Jurkat, Clone E6-1 (cell line): Measurements from ENCODE around the gene AP1S3.
A peak's percentile ranks its signal among the peaks of the same experiment; 100 is the strongest.
"Not testable (repeated sequence)": the region's sequence is repeated elsewhere in the genome, so short reads cannot be mapped to it uniquely, and the experiment has no call there.

Experiments
- DNase-seq: peaks from one replicate; pipeline ENCODE4 v3.0.0-alpha.2; 2011; ENCODE audit warnings: low read depth, low spot score
- H3K4me3 ChIP-seq: 2 replicates; pipeline ENCODE4 v1.5.1; 2011; ENCODE audit warnings: mild to moderate bottlenecking, low read length, control low read depth, moderate library complexity

AP1S3 gene

GRCh38 chr2:223772363-223772762, 65.0 kb downstream of the AP1S3 start:
- no peak for DNase-seq

GRCh38 chr2:223771475-223771874, 65.9 kb downstream of the AP1S3 start:
- DNase-seq: no peak
- no peak overlapping the region for H3K4me3 ChIP-seq

More at GRCh38 chr2:223772363-223772762, 65.0 kb downstream of the AP1S3 start:
- no peak overlapping the region for H3K4me3 ChIP-seq

DNA sequence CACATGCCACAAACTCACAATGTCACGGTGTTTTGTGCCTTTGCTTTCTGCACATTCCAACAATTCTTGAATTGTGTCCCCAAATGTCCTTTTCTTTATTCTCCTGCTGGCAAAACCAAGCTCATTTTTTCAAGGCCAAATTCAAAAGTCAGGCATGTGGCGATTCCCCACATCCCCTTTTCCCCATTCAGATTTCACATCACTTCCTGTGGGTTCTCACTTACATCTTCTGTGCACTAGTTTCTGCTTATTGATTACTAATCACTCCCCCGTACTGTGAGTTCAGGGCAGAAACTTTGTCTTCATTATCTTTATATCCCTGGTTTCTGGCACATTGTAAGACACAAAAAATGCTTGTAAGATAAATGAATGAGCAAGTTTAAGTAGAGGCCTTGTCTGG, 69.2 kb downstream of the AP1S3 start:
- DNase-seq: no peak
- no peak overlapping the region for H3K4me3 ChIP-seq

DNA sequence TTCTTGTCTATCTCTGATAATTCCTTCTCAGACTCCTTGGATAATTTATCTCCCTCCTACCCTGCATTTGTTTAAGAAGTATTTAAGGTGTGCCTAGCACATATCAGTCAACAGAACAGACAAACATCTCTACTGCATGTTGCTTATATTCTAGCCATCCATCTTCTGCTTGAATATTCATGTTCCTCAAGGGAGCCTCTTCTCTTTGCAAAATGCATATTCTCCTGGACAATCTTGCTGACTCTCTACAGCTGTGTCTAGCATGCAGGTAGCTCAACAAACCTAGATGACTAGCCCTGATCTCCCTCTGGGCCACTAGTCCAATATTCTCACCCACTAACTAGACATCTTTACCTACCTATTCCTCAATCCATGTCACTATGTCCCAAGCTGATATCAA, 70.0 kb downstream of the AP1S3 start:
- H3K4me3 ChIP-seq: no peak overlapping the region
- no peak for DNase-seq

- H3K4me3 ChIP-seq: no peak overlapping the region
- DNase-seq: no peak
These were observed 72.1 kb downstream of the AP1S3 start for GRCh38 chr2:223765221-223765785.

DNA sequence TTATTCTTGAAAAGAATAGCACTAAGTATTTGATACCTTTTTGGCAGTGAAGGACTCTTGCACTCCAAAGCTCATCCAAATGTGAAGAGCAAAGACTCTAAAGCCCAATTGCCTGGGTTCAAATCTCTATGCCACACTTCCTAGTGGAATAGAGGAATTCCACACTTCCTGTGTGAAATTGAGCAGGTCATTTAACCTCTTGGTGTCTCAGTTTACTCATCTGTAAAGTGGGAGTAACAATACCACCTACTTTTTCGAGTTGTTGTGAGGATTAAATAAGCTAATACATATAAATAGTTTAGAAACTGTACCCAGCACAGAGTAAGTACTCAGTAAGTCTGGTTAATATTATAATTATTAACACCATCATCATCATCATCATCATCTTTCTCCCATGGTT, 72.6 kb downstream of the AP1S3 start:
- DNase-seq: no peak
- H3K4me3 ChIP-seq: no peak overlapping the region

DNA sequence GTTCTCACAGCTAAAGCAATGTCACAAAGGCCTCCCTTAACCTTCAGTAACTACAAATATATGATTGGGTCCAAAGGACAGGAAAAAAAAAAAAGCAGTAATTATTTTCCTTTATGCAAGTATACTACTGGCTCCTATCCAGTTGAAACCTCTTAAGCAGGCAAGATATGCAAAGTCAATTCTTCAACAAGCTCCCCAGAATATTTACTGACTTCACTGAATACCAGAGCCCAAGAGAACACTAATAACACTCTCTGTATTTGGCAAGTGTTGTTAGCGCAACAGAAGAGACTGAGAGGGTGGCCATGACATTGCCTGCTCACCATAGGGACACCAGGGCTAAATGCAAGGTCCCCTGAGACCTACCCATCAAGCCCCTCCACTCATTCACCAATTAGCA, 74.5 kb downstream of the AP1S3 start:
- H3K4me3 ChIP-seq: no peak overlapping the region
- DNase-seq: no peak

- not testable (repeated sequence) for H3K4me3 ChIP-seq, DNase-seq
These were observed 75.6 kb downstream of the AP1S3 start for GRCh38 chr2:223761746-223762145.

DNA sequence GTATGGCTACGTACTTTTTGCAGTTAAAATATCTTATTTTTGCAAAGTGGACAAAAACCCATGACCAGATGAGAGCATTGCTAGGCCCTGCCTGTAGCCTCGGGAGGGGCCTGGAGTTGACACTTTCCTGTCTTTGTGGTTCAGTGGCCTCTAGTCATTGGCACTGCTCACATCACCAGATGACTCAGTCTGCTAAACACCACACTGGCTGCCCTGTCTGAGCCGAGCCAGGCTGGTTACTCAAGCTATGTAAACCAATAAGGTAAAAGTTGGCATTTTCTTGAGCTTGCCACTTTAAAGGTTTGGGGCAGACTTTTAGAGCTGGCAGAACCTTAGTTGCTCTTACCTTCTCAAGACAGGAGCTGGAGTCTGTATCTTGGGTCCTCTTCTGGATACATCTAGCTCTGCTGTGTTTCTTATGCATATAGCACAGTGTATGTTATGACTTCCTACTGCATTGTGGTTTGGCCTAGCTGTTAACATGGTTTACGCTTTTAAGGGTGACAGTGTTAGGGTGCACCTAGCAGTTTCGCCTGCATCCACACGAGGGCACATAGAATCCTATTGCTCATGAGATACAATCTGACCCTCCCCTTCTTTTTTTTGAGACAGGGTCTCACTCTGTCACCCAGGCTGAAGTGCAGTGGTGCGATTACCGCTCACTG, 76.4 kb downstream of the AP1S3 start:
- peak; percentile 82 for DNase-seq
- H3K4me3 ChIP-seq: peak overlapping the region; percentile 22

GRCh38 chr2:223759569-223760430, 77.6 kb downstream of the AP1S3 start:
- H3K4me3 ChIP-seq: no peak overlapping the region
- no peak for DNase-seq

DNA sequence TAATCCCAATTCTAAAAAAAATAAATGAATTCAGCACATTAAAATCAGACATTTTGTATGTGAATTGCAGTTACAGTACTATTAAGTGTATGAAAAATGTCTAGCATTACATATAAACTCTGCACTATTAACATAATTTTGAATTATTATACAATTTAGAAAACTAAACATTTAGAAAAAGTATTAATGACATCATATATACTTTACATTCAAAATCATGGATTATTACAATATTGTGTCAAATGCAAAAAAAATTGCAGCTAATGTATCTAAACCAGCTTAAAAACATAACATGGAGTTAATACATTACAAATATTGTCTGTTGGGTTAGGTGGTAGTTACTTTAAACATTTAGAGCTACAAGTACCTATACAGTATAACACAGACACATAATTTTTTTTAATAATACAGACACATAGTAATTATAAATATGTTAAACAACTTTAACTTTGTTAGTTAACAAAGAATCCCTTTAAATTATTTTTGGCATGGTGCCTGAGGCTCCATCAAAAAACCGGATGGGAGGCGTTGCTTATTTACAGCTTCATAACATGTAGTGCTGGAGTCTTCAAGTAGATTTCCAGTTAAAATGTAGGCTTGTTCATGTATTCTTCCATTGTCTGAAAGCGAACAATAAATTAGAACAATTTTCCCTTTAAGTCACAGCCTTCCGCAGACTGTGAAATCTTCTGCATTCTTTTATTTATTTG, 79.1 kb downstream of the AP1S3 start:
- DNase-seq: no peak
- no peak overlapping the region for H3K4me3 ChIP-seq

DNA sequence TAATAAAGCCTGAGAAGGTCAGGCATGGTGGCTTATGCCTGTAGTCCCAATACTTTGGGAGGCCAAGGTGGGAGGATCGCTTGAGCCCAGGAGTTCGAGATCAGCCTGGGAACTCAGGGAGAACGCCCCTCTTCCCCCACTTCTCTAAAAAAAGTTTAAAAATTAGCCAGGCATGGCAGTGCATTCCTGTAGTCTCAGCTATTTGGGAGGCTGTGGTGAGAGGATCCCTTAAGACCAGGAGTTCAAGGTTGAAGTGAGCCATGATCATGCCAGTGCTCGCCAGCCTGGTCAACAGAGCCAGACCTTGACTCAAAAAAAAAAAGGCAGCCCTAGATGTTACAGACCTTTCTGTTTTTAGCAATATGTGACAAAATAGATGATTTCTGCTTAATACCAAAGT, 83.4 kb downstream of the AP1S3 start:
- H3K4me3 ChIP-seq: no peak overlapping the region
- no peak for DNase-seq

GRCh38 chr2:223751012-223751411, 86.4 kb downstream of the AP1S3 start:
- H3K4me3 ChIP-seq: no peak overlapping the region
- no peak for DNase-seq

- no peak overlapping the region for H3K4me3 ChIP-seq
- DNase-seq: no peak
These were observed 89.9 kb downstream of the AP1S3 start for GRCh38 chr2:223747392-223748042.

DNA sequence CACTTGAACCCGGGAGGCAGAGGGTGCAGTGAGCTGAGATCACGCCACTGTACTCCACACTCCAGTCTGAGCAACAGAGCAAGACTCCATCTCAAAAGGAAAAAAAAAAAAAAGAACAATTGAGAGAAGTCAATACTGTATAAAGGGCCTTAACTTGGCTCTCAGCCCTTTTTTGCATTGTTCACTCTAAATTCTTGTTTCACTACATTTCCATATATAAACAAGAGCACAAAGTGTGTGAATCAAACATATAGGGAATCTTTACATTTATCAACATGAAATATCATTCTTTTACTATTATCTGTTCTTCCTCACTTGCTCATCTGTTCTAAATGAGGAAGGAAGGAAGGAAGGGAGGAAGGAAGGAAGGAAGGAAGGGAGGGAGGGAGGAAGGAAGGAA, 90.8 kb downstream of the AP1S3 start:
- H3K4me3 ChIP-seq: no peak overlapping the region
- DNase-seq: no peak

DNA sequence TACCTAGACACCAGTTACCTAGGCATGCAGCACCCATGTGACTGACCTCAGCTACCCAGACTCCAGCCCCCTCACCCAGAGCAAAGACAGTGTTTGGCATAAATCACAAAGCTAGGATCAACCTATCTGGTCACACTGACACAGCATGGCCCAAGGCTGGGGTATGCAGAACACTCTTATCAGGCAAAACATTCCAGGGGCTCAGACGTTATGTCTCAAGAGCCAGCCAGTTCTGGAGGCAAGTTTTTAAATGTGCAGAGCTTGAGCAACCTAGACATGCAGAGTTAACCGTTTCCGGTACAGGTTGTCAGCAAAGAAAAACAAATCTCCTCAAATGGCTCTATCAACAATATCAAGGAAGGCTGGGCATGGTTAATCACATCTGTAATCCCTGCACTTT, 92.8 kb downstream of the AP1S3 start:
- DNase-seq: no peak
- H3K4me3 ChIP-seq: no peak overlapping the region

GRCh38 chr2:223740679-223741078, 96.7 kb downstream of the AP1S3 start:
- no peak overlapping the region for H3K4me3 ChIP-seq
- no peak for DNase-seq

DNA sequence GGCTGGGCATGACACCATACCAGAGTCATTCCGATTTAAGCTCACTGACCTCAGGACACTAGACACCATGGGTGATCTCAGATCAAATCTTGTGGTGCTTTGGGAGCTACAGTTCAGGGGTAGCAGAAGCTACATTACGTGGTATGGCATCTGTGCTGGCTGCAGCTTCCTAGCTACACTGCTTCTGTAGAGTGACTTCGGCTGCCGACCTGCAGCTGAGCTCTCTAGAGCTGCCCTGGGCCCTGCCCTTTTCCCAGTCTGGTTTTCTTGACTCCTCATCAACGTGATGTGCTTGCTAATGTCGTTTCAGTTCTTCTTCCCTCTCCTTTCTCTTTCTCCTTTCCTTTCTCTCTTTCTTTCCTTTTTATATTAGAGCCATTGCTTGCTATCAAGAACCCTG, 100.2 kb downstream of the AP1S3 start:
- no peak overlapping the region for H3K4me3 ChIP-seq
- no peak for DNase-seq

DNA sequence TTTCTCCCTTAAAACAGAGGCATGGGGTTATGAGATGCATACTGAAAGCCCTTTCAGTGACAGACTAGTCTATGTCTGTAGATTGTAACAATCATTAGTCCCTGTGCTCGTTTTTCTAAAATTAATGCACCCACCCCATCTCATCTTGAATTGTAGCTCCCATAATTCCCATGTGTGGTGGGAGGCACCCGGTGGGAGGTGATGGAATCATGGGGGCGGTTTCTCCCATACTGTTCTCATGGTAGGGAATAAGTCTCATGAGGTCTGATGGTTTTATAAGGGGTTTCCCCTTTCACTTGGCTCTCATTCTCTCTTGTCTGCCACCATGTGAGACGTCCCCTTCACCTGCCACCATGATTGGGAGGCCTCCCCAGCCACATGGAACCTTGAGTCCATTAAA, 100.9 kb downstream of the AP1S3 start:
- no peak overlapping the region for H3K4me3 ChIP-seq
- DNase-seq: no peak
